Measurements from ENCODE around the gene MUC5B. TPM values are rescaled to one million over a fixed set of nuclear protein-coding genes. Genes with fewer than 3 reads are reported as not detected.

MUC5B gene
- total and polyA plus RNA-seq, 2 donors (not counting 3 experiments of a cell fraction or from before 2014, with no cell fraction given) = not detected

GRCh38 chr11:1236316-1237127 is 13.7 kb downstream of the MUC5B start:
- Histone ChIP-seq H4K20me1 (replicated peaks; ENCODE audit: control insufficient read depth, extremely low read depth, insufficient read depth, low read length) (no peaks in the 10 kb centered on the region), H3K4me1 (ENCODE audit: control insufficient read depth, extremely low read depth, insufficient read depth, low read length) (no peaks in the 10 kb centered on the region), H3K9me1 (replicated peaks; ENCODE audit: control insufficient read depth, extremely low read depth, insufficient read depth, low read length) (no peaks in the 10 kb centered on the region), H3K4me2 (ENCODE audit: insufficient read depth, low read length) (no peak overlapping the region), H3K4me3 (replicated peaks in 1 of 3; ENCODE audit: insufficient read depth in 1 of 3, low read depth in 1 of 3, low read length in 3 of 3) (no peak overlapping the region), H3K36me3 (ENCODE audit: control insufficient read depth in 2 of 2, extremely low read depth in 1 of 2, insufficient read depth in 2 of 2, low read length in 2 of 2) (no peaks in the 10 kb centered on the region), H3K27ac (ENCODE audit: insufficient read depth, low read depth, low read length) (no peak overlapping the region), H3K27me3 (ENCODE audit: control insufficient read depth in 2 of 2, insufficient read depth in 2 of 2, low read length in 2 of 2) (no peaks in the 10 kb centered on the region), H3K9ac (replicated peaks; ENCODE audit: extremely low read depth, insufficient read depth, low read length) (no peak overlapping the region), H3K9me3 (replicated peaks; ENCODE audit: control insufficient read depth, insufficient read depth, low read length) (no peaks in the 10 kb centered on the region), H2AFZ (ENCODE audit: low read depth, low read length) (no peak overlapping the region), H3K79me2 (ENCODE audit: control insufficient read depth, insufficient read depth, low read length) (no peaks in the 10 kb centered on the region)
- no TSS peak for BruUV-seq (replicated peaks)
- no peak for DNase-seq (ENCODE audit: low read depth, low spot score)
- ChIA-PET POLR2A (no interaction called here), CTCF (no interaction called here)
- intact Hi-C loops (cut with micrococcal nuclease) = no loop called here
- FAIRE-seq = no peak
- dilution Hi-C loops (cut with MboI; ENCODE audit: extremely low pct_ligation_motif_present, low sequenced_read_pairs) = no loop called here
- TF ChIP-seq, protein P1, sequence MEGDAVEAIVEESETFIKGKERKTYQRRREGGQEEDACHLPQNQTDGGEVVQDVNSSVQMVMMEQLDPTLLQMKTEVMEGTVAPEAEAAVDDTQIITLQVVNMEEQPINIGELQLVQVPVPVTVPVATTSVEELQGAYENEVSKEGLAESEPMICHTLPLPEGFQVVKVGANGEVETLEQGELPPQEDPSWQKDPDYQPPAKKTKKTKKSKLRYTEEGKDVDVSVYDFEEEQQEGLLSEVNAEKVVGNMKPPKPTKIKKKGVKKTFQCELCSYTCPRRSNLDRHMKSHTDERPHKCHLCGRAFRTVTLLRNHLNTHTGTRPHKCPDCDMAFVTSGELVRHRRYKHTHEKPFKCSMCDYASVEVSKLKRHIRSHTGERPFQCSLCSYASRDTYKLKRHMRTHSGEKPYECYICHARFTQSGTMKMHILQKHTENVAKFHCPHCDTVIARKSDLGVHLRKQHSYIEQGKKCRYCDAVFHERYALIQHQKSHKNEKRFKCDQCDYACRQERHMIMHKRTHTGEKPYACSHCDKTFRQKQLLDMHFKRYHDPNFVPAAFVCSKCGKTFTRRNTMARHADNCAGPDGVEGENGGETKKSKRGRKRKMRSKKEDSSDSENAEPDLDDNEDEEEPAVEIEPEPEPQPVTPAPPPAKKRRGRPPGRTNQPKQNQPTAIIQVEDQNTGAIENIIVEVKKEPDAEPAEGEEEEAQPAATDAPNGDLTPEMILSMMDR (IDR thresholded peaks at IDR 0.05; ENCODE audit: extremely low read depth in 1 of 2, insufficient read depth in 1 of 2, low read depth in 1 of 2, low read length in 2 of 2) = no peak
- TF ChIP-seq MYC (IDR thresholded peaks at IDR 0.05; ENCODE audit: low read depth, low read length) (no peak), EZH2 (IDR thresholded peaks at IDR 0.05; ENCODE audit: borderline replicate concordance, low read depth, low read length, severe bottlenecking) (no peak), GATA2 (IDR thresholded peaks at IDR 0.05; ENCODE audit: insufficient read depth, insufficient read length, low read depth, low read length) (no peak), JUN (IDR thresholded peaks at IDR 0.05; ENCODE audit: borderline replicate concordance, insufficient read depth, insufficient read length, low read depth) (no peak), FOS (IDR thresholded peaks at IDR 0.05; ENCODE audit: borderline replicate concordance, insufficient read depth, low read length) (no peak), POLR2AphosphoS5 (IDR thresholded peaks at IDR 0.05; ENCODE audit: insufficient read depth, low read depth, low read length) (no peak), POLR2A (IDR thresholded peaks at IDR 0.05; ENCODE audit: low read depth, low read length) (no peak)
- TF ChIP-seq, protein P2, sequence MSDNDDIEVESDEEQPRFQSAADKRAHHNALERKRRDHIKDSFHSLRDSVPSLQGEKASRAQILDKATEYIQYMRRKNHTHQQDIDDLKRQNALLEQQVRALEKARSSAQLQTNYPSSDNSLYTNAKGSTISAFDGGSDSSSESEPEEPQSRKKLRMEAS (IDR thresholded peaks at IDR 0.05; ENCODE audit: insufficient read depth, insufficient read length) = no peak

Measured in endothelial cell of umbilical vein (primary cell).